GM08714 (cell line): Measurements from ENCODE around the gene BANP.
"Not testable (repeated sequence)": the region's sequence is repeated elsewhere in the genome, so short reads cannot be mapped to it uniquely, and the experiment has no call there.

Experiments used
- H3K4me3 ChIP-seq: fragments of 200-500 bp; sonication (Bioruptor generic); 2 replicates; pipeline ENCODE4 v1.5.1; 2014; ENCODE audit warnings: mild to moderate bottlenecking, low read length, inconsistent platforms
- ZNF274 ChIP-seq: IDR thresholded peaks from 2 replicates; pipeline ENCODE4 v1.6.1; 2012; ENCODE audit warnings: mild to moderate bottlenecking, low read depth, low read length

The BANP gene

GRCh38 chr16:88113545-88114045 is 162.4 kb downstream of the BANP start:
- no peak for TF ChIP-seq ZNF274

DNA sequence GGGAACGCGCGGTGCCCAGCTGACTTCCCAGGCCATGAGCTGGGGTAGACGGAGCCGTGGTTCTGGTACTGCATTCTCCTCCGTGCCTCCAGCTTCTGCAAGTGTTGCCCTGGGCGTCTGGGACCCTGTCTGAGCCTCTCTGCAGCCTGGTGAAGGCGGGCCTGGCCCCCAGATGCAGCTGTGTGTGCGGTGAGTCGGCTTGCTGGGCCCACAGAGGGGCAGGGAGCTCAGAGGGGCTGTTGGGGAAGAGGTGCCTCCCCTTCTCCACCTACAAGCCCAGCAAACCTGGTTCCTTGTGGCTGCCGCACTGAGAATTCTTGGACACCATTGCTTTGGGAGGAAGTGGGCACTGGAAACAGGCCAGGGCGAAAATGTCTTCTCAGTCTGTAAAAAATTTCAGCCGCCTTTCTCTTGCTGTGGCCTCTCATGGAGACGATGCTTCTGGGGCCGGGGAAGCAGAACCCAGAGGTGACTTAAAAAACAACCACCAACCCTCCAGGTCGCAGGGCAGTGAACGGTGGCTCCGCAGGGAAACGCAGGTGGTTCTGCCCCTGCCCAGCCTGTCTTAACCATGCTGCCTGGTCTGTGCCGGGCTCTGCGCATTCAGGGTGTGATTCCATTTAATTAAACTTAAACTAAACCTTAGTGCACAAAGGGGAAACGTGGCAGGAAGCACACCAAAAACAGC is 163.5 kb downstream of the BANP start:
- not testable (repeated sequence) for H3K4me3 ChIP-seq

More at GRCh38 chr16:88113545-88114045, 162.4 kb downstream of the BANP start:
- H3K4me3 ChIP-seq = no peak overlapping the region

DNA sequence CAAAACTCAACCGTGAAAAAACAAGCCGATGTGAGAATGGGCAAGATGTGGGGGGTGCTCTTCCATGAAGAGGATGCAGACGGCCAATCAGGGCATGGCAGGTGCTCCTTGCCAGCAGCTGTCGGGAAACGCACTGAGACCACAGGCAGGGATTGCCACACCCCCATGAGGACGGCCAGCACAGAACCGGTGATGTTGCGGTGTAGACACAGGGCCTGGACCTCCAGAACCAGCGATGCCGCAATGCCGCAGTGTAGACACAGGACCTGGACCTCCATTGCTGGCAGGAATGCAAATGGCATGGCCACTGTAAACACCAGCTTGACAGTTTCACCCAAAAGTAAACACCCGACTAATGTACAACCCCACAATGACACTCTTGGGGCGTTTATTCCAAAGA is 164.9 kb downstream of the BANP start:
- no peak for TF ChIP-seq ZNF274
- H3K4me3 ChIP-seq = no peak overlapping the region

- no peak for TF ChIP-seq ZNF274
- H3K4me3 ChIP-seq = no peak overlapping the region
Observed at GRCh38 chr16:88117476-88117868, 166.2 kb downstream of the BANP start.

DNA sequence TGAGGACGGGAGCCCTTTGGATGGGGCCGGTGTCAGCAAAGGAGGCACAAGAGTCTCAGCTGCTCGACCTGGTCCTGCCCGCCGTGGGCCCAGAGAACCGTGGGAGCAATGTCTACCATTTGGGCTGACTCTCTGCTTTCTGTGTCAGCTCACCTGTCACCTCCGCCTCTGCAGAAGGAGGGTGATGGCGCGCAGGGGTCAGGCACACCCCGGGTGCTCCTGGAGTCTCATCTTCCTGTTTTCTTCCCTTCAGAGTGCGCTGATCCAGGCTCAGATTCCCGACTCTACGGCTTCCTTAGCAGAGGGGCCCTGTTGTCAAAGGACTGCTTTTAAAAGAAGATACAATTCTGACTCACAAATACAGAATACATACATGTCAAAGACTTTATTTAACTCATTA is 167.1 kb downstream of the BANP start:
- no peak overlapping the region for H3K4me3 ChIP-seq
- no peak for TF ChIP-seq ZNF274

DNA sequence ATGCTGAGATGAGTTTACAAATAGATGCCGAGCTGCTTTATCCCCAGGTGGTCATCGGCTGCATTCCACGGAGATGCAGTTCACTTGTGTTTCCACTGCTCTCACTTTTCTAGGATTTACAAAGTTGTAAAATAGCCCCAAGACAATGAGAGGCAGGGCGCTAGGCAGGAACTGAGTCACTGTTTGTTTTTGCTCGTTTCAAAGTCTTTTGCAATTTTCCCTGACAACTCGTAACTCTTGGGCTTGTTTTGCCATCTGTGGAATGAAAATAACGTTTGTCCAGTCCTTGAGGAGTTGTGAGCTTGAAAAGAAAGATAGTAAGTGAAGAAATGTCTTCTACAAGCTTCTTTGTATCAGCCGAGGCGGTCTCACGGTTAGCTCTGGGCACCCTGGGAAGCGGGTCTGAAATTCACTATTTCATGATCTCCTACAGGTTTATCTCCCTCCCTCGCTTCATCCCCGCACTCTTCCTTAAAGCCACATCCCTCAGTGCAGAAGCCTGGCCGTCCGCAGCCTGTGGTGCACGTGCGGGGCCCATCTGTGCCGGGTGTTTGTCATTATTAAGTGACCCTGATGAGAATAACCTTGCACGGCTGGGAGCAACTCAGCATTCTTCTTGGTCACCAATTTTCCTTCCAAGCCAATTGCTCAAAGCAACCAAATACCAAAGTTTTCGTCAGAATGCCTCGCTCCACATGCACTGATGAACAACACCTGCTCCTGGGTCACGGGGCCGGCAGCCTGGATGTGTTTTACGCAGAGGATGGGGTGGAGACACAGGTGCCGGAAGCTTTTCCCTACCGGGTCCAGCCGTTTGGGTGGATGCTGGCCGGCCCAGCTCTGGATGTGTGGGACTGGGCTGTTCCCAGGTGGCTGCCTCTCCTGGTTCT is 167.9 kb downstream of the BANP start:
- H3K4me3 ChIP-seq = not testable (repeated sequence)

DNA sequence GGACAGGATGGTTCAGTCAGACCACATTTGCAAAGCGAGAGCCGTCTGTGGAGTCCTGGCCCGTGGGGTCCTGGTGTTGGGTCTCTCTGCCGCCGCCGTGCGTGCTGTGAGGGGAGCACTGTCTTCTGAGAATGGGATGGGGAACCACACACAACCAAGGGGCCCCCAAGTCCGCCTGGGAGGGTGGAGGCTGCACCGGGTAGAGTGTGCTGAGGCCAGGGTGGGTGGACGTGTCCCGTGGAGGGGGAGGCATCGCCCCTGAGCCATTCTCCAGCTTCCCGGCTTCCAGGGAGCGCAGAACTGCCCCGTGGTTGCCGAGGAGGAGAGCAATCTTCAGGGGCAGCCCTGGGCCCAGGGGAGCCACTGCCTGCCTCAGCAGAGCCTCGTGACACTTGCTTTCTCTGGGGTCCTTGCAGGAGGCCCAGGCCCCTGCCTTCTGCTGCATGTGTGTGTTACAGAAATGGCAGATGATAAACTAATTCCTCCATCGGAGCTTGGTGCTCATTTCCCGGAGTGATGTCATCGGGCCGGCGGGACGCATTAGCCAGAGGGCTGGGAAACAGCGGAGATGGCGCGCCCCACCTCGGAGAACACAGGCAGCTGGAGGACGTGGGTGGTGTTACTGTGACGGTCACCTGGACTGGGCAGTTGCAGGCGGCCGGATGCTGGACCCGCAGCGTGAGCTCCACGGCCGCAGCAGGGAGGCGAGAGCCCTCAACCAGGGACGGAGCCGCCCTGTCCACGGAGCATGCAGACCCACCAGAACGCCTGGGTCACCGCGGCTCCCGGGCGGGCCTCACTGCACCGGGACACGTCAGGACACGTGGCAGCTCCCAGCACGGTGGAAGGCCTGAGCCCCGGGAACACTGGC is 168.9 kb downstream of the BANP start:
- H3K4me3 ChIP-seq = not testable (repeated sequence)

GRCh38 chr16:88120812-88121211 is 169.6 kb downstream of the BANP start:
- TF ChIP-seq ZNF274 = no peak
- H3K4me3 ChIP-seq = no peak overlapping the region

GRCh38 chr16:88121391-88121790 is 170.2 kb downstream of the BANP start:
- H3K4me3 ChIP-seq = not testable (repeated sequence)

GRCh38 chr16:88121886-88122580 is 170.8 kb downstream of the BANP start:
- no peak for TF ChIP-seq ZNF274
- H3K4me3 ChIP-seq = no peak overlapping the region
